Keratinocyte (primary cell): Measurements from ENCODE around the gene MAN1C1.
A peak's percentile ranks its signal among the peaks of the same experiment; 100 is the strongest.

ENCODE experiments used
- EZH2 ChIP-seq: IDR thresholded peaks from one replicate; pipeline ENCODE4 v1.6.1; 2012; ENCODE audit warnings: inconsistent platforms, mild to moderate bottlenecking, low read length, moderate library complexity
- TF ChIP-seq, protein P1 (sequence below), 3 experiments: IDR thresholded peaks in 1 of 3; conservative IDR thresholded peaks in 1 of 3; optimal IDR thresholded peaks in 1 of 3; 2 replicates in 2 of 3; 3 replicates in 1 of 3; pipeline versions ENCODE3 to v1.5.1; 2011; ENCODE audit warnings: low read length in 3 of 3, mild to moderate bottlenecking in 3 of 3, moderate library complexity in 2 of 3, control low read depth in 1 of 3, inconsistent platforms in 1 of 3; ENCODE audit not compliant: insufficient read depth in 2 of 3; ENCODE audit errors: extremely low read depth in 1 of 3

DNA sequence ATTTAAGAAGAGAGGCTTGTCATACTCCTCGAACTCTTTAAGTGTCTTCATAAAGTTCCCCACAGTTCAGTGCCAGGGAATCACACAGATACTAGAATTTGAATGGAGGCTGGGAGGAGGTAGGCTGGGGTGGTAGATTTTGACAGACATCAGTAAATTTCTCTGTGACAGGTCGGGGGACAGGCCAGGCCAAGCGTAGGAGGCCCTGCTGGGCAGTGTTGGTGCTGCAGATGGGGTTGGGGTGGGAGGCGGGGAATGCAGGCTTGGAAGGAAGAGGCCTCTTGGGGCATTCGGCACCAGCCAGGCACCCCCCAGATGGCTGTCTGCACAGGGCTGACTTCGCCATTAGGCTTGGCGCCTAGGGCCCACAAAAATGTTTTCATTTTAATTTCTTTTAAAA lies 84.0 kb downstream of the MAN1C1 start:
- TF ChIP-seq, protein P1, sequence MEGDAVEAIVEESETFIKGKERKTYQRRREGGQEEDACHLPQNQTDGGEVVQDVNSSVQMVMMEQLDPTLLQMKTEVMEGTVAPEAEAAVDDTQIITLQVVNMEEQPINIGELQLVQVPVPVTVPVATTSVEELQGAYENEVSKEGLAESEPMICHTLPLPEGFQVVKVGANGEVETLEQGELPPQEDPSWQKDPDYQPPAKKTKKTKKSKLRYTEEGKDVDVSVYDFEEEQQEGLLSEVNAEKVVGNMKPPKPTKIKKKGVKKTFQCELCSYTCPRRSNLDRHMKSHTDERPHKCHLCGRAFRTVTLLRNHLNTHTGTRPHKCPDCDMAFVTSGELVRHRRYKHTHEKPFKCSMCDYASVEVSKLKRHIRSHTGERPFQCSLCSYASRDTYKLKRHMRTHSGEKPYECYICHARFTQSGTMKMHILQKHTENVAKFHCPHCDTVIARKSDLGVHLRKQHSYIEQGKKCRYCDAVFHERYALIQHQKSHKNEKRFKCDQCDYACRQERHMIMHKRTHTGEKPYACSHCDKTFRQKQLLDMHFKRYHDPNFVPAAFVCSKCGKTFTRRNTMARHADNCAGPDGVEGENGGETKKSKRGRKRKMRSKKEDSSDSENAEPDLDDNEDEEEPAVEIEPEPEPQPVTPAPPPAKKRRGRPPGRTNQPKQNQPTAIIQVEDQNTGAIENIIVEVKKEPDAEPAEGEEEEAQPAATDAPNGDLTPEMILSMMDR (optimal IDR thresholded peaks at IDR 0.05 in 1 of 3, IDR thresholded peaks at IDR 0.05 in 1 of 3, conservative IDR thresholded peaks at IDR 0.05 in 1 of 3; ENCODE audit: extremely low read depth in 1 of 3, insufficient read depth in 2 of 3, low read length in 3 of 3) = peak in 2 of 3 experiments; percentile 16 to 23
- TF ChIP-seq EZH2 = no peak
